ENCODE results near the gene POLR1F. TPM values are rescaled to one million over a fixed set of nuclear protein-coding genes. Genes with fewer than 3 reads are reported as not detected.
A peak's percentile ranks its signal among the peaks of the same experiment; 100 is the strongest.

POLR1F gene, protein sequence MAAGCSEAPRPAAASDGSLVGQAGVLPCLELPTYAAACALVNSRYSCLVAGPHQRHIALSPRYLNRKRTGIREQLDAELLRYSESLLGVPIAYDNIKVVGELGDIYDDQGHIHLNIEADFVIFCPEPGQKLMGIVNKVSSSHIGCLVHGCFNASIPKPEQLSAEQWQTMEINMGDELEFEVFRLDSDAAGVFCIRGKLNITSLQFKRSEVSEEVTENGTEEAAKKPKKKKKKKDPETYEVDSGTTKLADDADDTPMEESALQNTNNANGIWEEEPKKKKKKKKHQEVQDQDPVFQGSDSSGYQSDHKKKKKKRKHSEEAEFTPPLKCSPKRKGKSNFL
- total RNA-seq, result 32.5 and 41.1 TPM in 2 replicates

DNA sequence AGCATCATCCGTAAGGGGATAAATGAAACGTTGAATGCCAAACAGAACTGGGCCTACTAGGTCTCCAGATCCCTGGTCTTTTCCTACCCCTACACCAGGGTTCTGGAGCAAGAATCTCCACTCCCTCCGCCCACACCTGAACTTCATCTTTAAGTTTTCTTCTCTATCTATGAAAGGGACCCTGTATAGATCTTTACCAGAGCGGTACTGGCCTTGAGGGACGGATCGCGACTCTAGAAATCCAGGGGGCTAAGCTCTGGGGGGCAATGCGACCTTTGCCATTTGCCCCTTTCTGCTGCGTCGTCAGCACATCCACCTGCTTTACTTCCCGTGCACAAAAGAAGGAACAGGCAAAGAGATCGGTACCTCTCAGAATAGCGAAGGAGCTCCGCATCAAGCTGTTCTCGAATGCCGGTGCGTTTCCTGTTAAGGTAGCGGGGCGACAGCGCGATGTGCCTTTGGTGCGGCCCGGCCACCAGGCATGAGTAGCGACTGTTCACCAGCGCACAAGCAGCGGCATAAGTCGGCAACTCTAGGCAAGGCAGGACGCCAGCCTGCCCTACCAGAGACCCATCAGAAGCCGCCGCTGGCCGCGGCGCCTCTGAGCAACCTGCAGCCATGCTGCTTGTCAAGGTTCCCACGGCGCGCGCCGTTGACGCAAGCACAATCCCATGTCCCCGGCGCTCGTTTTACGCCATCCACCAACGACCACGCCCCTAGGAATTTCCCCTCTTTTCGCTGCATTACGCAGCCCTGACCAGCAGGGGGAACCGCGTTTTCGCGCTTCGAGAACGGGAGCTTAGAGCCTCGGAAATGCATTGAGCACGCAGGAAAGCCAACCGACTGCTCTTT lies at the start of gene POLR1F:
Gene POLR1F (minus strand): TSS at position 641 of the 852 bp plus-strand sequence. CDS start 21 bp downstream, at position 620.
- peaks cover 8% of the 10 kb centered on the region for H3K27me3 Mint-ChIP-seq (ENCODE audit: low read depth)
- peak within 1 kb of the TSS; percentile 93 for H3K4me3 Mint-ChIP-seq (ENCODE audit: low read depth)
- intact Hi-C loops (cut with micrococcal nuclease), result loop anchor here (1.0 to 10.0 kb wide), 4 partner anchors 32 to 1646 kb away; partner anchors contain the start of gene ITGB8
- no peaks in the 10 kb centered on the region for H3K9me3 Mint-ChIP-seq
- peak within 1 kb of the TSS; percentile 88 for H3K27ac Mint-ChIP-seq
- H3K4me1 Mint-ChIP-seq (ENCODE audit: low read depth), result peaks cover 39% of the 10 kb centered on the region
- H3K36me3 Mint-ChIP-seq (ENCODE audit: low read depth), result peaks cover 11% of the 10 kb centered on the region
- DNase-seq (ENCODE audit: low spot score), result peak; percentile 93

DNA sequence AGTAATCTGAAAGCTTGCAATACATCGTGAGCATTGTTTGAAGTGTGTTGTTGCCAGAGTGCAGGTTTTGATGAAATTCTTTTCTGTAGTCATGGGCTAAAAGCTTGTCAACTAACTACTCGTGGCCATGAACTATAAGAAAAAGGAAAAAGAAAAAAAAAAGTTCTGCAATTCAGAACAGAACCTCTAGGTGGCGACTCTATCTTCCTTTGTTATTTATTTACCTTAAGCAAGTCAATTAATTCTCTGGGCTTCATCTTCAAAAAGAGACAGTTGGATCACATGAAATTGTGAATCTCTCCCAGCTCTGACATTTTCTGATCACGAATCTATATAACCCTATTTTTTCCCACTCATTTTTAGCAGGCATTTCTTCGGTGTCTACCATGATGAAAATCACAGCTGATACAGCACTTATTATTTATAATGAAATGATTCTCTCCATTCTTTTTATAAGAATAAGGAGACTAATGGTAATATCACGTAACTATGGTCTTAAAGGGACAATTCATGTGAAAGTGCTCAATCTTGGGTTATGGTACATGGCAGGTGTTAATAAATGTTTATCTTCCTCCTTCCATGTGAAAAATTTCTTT lies 45.8 kb upstream of the POLR1F start:
- Mint-ChIP-seq H3K27me3 (ENCODE audit: low read depth) (no peaks in the 10 kb centered on the region), H3K36me3 (ENCODE audit: low read depth) (no peaks in the 10 kb centered on the region), H3K9me3 (no peaks in the 10 kb centered on the region), H3K4me3 (ENCODE audit: low read depth) (no peak overlapping the region), H3K27ac (no peak overlapping the region), H3K4me1 (ENCODE audit: low read depth) (no peaks in the 10 kb centered on the region)
- intact Hi-C loops (cut with micrococcal nuclease), result loop anchor here (2.0 kb wide), 1 partner anchor 844 kb away; no protein-coding TSS in a partner anchor
- DNase-seq (ENCODE audit: low spot score), result no peak

DNA sequence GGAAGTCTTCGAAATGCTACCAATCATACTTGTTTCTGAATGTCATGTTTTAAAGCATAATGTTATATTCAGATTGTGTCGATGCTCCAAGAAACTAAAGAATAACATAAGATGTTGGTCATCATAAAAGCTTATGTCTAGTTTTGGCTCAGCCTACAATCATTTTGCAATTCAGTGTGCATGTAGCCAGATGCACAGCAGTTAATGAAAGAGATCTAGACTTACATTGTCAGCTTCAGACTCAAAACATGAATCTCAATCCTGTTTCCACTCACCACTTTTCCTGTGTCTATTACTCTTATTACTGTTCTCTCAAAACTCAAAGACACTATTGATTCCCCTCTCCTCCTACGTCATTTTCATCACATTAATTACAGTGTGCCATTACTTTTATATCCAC lies 43.2 kb upstream of the POLR1F start:
- Mint-ChIP-seq H3K27me3 (ENCODE audit: low read depth) (no peaks in the 10 kb centered on the region), H3K9me3 (no peaks in the 10 kb centered on the region), H3K4me1 (ENCODE audit: low read depth) (no peaks in the 10 kb centered on the region), H3K27ac (no peak overlapping the region), H3K36me3 (ENCODE audit: low read depth) (no peaks in the 10 kb centered on the region), H3K4me3 (ENCODE audit: low read depth) (no peak overlapping the region)
- intact Hi-C loops (cut with micrococcal nuclease), result no loop called here
- no peak for DNase-seq (ENCODE audit: low spot score)

DNA sequence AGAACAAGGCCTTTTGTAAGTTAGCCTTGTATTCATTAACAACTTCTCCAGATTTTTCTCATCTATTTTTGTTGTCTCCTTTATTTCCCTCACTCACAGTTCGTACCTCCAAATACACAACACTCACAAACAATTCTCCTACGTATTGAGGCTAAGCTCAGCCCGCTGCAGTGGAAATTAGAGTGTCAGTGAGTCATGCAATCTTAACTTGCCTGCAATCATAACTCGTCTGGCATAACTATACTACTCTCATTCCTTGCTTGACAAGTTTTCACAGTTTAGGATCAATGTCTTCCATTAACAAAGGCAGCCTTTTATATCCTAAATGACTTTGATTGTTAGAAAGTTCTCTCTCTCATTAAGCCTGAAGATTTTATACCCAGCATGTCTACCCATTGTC lies 40.8 kb upstream of the POLR1F start:
- no peaks in the 10 kb centered on the region for H3K4me1 Mint-ChIP-seq (ENCODE audit: low read depth)
- DNase-seq (ENCODE audit: low spot score), result no peak
- H3K9me3 Mint-ChIP-seq, result no peaks in the 10 kb centered on the region
- no peak overlapping the region for H3K27ac Mint-ChIP-seq
- intact Hi-C loops (cut with micrococcal nuclease), result loop anchor here (10.0 kb wide), 1 partner anchor 565 kb away; no protein-coding TSS in a partner anchor
- no peaks in the 10 kb centered on the region for H3K27me3 Mint-ChIP-seq (ENCODE audit: low read depth)
- H3K4me3 Mint-ChIP-seq (ENCODE audit: low read depth), result no peak overlapping the region
- no peaks in the 10 kb centered on the region for H3K36me3 Mint-ChIP-seq (ENCODE audit: low read depth)

DNA sequence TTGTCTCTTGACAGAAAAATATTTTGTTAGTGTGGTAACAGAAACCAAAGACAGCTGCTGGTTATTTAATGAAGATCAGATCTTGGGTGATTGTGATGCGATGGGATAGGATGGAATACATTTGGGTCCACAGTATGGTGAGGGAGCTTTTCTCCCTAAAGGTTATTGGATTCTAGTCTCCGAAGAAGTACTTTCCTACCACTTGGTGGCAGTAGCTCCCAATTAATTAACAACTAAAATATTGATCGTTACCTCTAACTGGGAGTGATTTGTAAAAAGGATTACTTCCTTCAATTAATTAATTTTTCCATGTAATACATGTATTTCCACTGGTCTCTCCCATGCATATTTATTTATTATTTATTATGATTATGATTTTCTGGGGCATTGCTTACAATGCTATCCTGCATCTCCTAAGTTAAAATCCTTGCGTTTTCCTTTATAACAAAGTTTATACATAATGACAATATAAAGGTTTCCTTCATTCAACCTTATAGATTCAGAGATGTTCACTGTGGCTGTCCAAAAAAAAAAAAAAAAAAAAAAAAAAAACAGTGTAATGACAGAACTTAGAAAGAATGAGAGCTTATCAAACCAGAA lies 39.0 kb upstream of the POLR1F start:
- DNase-seq (ENCODE audit: low spot score), result no peak
- Mint-ChIP-seq H3K4me1 (ENCODE audit: low read depth) (no peaks in the 10 kb centered on the region), H3K27me3 (ENCODE audit: low read depth) (no peaks in the 10 kb centered on the region), H3K4me3 (ENCODE audit: low read depth) (no peak overlapping the region), H3K9me3 (no peaks in the 10 kb centered on the region), H3K36me3 (ENCODE audit: low read depth) (no peaks in the 10 kb centered on the region), H3K27ac (no peak overlapping the region)
- intact Hi-C loops (cut with micrococcal nuclease), result loop anchor here (10.0 kb wide), 1 partner anchor 567 kb away; no protein-coding TSS in a partner anchor

DNA sequence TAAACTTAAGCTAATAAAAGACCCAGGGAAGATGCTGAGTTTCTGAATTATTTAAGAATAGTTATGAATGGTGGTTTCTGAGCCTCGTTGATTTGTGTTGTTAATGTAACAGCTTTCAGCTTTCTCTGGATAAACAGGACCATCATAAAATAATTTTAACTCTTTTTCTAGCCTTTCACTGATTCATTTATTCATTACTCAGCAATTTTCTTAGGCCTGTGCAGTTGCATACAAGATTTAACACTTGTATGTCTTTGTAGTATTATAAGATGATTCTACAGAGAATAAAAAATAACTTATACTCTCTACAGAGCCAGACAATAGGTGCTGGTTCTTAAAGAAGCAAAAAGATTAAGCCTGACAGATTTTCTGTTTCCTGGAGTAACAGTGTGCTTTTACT lies 35.2 kb upstream of the POLR1F start:
- H3K9me3 Mint-ChIP-seq, result no peaks in the 10 kb centered on the region
- intact Hi-C loops (cut with micrococcal nuclease), result loop anchor here (10.0 kb wide), 1 partner anchor 571 kb away; no protein-coding TSS in a partner anchor
- no peaks in the 10 kb centered on the region for H3K4me1 Mint-ChIP-seq (ENCODE audit: low read depth)
- no peak overlapping the region for H3K4me3 Mint-ChIP-seq (ENCODE audit: low read depth)
- no peaks in the 10 kb centered on the region for H3K27me3 Mint-ChIP-seq (ENCODE audit: low read depth)
- H3K27ac Mint-ChIP-seq, result no peak overlapping the region
- no peaks in the 10 kb centered on the region for H3K36me3 Mint-ChIP-seq (ENCODE audit: low read depth)
- DNase-seq (ENCODE audit: low spot score), result no peak

DNA sequence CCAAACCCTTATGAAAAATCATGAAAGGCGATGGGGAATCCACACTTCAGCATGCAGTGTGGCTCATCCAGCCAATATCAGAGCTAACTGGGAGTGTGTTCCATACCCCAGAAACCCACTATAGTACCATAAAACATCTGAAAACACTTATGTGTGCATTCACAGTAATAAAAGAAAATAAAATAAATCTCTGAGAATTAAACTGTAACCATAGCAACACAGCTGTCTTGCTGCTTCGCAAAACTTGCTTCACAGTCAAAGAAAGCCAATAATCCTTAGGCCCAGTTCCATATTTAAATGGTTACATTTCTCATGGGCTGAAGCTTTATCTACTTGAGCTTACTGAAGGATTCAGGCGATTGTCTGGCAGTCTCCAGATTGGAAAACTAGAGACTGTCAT lies 19.9 kb upstream of the POLR1F start:
- H3K4me3 Mint-ChIP-seq (ENCODE audit: low read depth), result no peak overlapping the region
- no peak for DNase-seq (ENCODE audit: low spot score)
- H3K4me1 Mint-ChIP-seq (ENCODE audit: low read depth), result no peaks in the 10 kb centered on the region
- H3K27ac Mint-ChIP-seq, result no peak overlapping the region
- H3K36me3 Mint-ChIP-seq (ENCODE audit: low read depth), result no peaks in the 10 kb centered on the region
- intact Hi-C loops (cut with micrococcal nuclease), result no loop called here
- no peaks in the 10 kb centered on the region for H3K9me3 Mint-ChIP-seq
- H3K27me3 Mint-ChIP-seq (ENCODE audit: low read depth), result peaks cover 2% of the 10 kb centered on the region

DNA sequence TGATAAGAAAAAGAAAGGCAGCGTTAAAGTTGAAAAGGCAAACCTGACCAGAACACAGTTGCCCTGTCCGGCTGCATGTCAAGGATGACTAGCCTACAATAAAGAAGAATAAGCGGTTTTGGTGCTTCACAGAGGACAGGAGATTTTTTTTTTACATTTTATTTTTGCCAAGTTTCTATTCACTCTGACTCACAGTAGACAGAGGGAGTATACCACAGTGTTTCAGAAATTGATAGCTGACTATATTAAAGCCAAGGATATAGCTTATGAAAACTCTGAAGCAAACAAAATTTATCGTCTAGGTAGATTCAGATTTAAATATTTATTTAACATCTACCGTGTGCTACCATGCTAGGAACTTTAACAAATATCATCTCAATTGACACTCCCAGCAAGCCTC lies 16.9 kb upstream of the POLR1F start:
- Mint-ChIP-seq H3K4me3 (ENCODE audit: low read depth) (no peak overlapping the region), H3K27ac (no peak overlapping the region), H3K4me1 (ENCODE audit: low read depth) (no peaks in the 10 kb centered on the region), H3K36me3 (ENCODE audit: low read depth) (no peaks in the 10 kb centered on the region), H3K9me3 (no peaks in the 10 kb centered on the region), H3K27me3 (ENCODE audit: low read depth) (peaks cover 2% of the 10 kb centered on the region)
- no peak for DNase-seq (ENCODE audit: low spot score)
- intact Hi-C loops (cut with micrococcal nuclease), result no loop called here

DNA sequence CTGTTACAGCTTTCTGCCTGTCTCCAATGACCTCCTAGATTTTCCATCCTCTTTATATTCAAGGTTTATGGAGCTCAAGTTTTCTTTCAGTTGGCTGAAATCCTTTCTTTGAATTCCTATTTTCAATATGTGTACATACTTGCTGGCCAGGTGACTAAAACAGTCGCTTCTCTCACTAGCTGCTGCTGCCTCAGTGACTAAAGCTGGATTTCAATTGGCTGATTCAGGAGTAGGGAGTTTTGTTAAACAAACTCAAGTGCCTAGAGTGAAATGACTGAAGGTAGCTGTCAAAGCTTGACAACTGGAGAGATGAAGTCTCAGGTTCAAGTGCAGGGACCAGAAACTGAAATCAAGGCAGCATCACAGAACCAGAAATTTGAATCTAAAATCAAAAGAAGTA lies 6.7 kb upstream of the POLR1F start:
- peaks cover 10% of the 10 kb centered on the region for H3K27me3 Mint-ChIP-seq (ENCODE audit: low read depth)
- H3K4me3 Mint-ChIP-seq (ENCODE audit: low read depth), result no peak overlapping the region
- intact Hi-C loops (cut with micrococcal nuclease), result no loop called here
- H3K9me3 Mint-ChIP-seq, result no peaks in the 10 kb centered on the region
- DNase-seq (ENCODE audit: low spot score), result no peak
- no peaks in the 10 kb centered on the region for H3K36me3 Mint-ChIP-seq (ENCODE audit: low read depth)
- H3K27ac Mint-ChIP-seq, result no peak overlapping the region
- peaks cover 1% of the 10 kb centered on the region for H3K4me1 Mint-ChIP-seq (ENCODE audit: low read depth)

DNA sequence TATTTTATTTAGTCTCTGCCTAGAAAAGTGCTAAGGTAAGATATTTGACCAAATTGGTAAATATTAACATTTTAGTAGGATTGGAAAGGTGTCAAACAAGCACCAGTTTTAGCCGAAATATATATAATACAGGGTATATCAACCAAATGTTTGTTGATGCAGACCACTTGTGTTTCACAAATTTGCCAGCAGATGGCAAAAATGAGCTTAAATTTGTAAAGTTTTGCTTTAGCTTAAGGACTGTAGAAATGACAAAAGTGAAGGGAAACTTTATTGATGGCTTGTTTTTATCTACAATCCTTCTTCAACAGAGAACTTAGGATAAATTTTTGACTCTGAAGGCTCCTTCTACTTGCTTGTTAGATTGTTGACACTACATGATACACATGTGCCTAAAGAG lies 4.8 kb upstream of the POLR1F start:
- H3K9me3 Mint-ChIP-seq, result no peaks in the 10 kb centered on the region
- intact Hi-C loops (cut with micrococcal nuclease), result loop anchor here (1.0 kb wide), 1 partner anchor 885 kb away; no protein-coding TSS in a partner anchor
- H3K4me1 Mint-ChIP-seq (ENCODE audit: low read depth), result peaks cover 13% of the 10 kb centered on the region
- no peak overlapping the region for H3K4me3 Mint-ChIP-seq (ENCODE audit: low read depth)
- H3K36me3 Mint-ChIP-seq (ENCODE audit: low read depth), result no peaks in the 10 kb centered on the region
- peaks cover 10% of the 10 kb centered on the region for H3K27me3 Mint-ChIP-seq (ENCODE audit: low read depth)
- H3K27ac Mint-ChIP-seq, result no peak overlapping the region
- no peak for DNase-seq (ENCODE audit: low spot score)

DNA sequence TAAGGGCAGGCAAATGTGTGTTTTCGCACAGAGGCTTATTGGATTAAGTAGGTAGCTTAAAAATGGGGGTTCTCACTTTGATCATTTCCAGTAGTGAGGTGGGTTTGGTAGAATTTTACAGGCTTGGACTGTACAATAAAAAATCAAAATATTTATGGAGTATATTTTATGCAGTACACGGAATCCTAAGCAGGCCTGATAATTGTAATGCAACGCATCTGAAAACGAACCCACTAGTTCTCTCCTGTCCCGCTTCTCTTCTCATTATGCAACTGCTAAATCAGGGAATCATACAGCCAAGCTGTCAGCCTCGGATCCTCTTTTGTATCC lies 377 bp upstream of the POLR1F start:
- Mint-ChIP-seq H3K4me3 (ENCODE audit: low read depth) (peak overlapping the region; percentile 93), H3K27me3 (ENCODE audit: low read depth) (peaks cover 8% of the 10 kb centered on the region)
- intact Hi-C loops (cut with micrococcal nuclease), result loop anchor here (1.0 to 10.0 kb wide), 4 partner anchors 32 to 1646 kb away; partner anchors contain the start of gene ITGB8

DNA sequence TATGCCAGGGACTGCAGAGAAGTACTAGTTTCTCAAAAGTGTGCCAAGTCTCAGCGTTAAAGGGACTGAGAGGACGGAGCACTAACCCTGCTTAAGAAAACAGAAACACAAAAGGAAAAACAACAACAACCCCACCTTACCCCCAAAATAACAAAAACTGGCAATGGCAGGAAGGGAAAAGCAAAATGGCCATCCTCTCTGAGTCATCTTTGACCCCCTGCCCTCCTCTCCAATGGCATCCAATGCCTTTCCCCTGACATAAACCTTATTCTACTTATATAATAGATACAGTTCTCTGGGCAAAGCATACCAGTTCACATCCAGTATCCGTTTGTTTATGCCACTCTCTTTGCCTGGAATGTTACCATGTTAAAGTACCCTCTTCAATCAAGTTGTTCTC lies 1.6 kb downstream of the POLR1F start:
- peak overlapping the region; percentile 93 for H3K4me3 Mint-ChIP-seq (ENCODE audit: low read depth)
- peaks cover 20% of the 10 kb centered on the region for H3K36me3 Mint-ChIP-seq (ENCODE audit: low read depth)
- DNase-seq (ENCODE audit: low spot score), result no peak
- peaks cover 8% of the 10 kb centered on the region for H3K27me3 Mint-ChIP-seq (ENCODE audit: low read depth)
- no peaks in the 10 kb centered on the region for H3K9me3 Mint-ChIP-seq
- H3K27ac Mint-ChIP-seq, result no peak overlapping the region
- H3K4me1 Mint-ChIP-seq (ENCODE audit: low read depth), result peaks cover 39% of the 10 kb centered on the region
- intact Hi-C loops (cut with micrococcal nuclease), result loop anchor here (10.0 kb wide), 2 partner anchors 628 to 1648 kb away; partner anchors contain the start of gene ITGB8

More for the DNA sequence above, 377 bp upstream of the POLR1F start:
- peaks cover 7% of the 10 kb centered on the region for H3K36me3 Mint-ChIP-seq (ENCODE audit: low read depth)
- H3K27ac Mint-ChIP-seq, result peak overlapping the region; percentile 88
- DNase-seq (ENCODE audit: low spot score), result no peak
- peaks cover 40% of the 10 kb centered on the region for H3K4me1 Mint-ChIP-seq (ENCODE audit: low read depth)
- H3K9me3 Mint-ChIP-seq, result no peaks in the 10 kb centered on the region

All from activated T-helper 2 cell treated with anti-CD3 and anti-CD28 coated beads, Interferon-gamma antibody, Interleukin-2, Interleukin-4, amounts not matched to agents 10 μg/mL and 5 μg/mL and 100 μg/mL, durations not matched to agents 14 hours and 24 hours and 36 hours (primary cell).